GM21737 (cell line): ENCODE measurements around the gene UBB.

Experiments used
- ATAC-seq: cut with Tn5 transposase; IDR thresholded peaks from one replicate; pipeline ENCODE4 v1.9.1; 2021; ENCODE audit warnings: mild to moderate bottlenecking, moderate library complexity; ENCODE audit not compliant: unreplicated experiment

Gene UBB

DNA sequence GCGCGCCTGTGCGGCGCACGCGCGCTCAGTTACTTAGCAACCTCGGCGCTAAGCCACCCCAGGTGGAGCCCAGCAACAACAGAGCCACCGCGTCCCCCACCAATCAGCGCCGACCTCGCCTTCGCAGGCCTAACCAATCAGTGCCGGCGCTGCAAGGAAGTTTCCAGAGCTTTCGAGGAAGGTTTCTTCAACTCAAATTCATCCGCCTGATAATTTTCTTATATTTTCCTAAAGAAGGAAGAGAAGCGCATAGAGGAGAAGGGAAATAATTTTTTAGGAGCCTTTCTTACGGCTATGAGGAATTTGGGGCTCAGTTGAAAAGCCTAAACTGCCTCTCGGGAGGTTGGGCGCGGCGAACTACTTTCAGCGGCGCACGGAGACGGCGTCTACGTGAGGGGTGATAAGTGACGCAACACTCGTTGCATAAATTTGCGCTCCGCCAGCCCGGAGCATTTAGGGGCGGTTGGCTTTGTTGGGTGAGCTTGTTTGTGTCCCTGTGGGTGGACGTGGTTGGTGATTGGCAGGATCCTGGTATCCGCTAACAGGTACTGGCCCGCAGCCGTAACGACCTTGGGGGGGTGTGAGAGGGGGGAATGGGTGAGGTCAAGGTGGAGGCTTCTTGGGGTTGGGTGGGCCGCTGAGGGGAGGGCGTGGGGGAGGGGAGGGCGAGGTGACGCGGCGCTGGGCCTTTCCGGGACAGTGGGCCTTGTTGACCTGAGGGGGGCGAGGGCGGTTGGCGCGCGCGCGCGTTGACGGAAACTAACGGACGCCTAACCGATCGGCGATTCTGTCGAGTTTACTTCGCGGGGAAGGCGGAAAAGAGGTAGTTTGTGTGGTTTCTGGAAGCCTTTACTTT lies at the start of gene UBB:
UBB (plus strand) TSS at position 452 of the 856 bp plus-strand sequence. CDS start 817 bp downstream, outside the sequence.
- peak; percentile 89 for ATAC-seq

DNA sequence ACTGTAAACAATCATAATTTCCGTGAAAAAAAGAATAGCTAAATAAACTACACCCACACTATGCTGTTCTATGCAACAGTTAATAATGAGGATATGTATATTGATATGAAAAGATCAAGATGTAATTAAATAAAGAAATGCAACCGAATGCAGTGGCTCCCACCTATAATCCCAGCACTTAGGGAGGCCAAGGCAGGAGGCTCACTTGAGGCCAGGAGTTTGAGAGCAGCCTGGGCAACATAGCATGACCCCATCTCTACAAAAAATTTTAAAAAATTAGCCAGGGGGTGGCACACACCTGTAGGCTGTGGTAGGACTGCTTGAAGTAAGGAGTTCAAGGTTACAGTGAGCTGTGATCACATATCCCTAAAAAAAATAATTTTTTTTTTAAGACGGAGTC lies 42.5 kb upstream of the UBB start:
- no peak for ATAC-seq

DNA sequence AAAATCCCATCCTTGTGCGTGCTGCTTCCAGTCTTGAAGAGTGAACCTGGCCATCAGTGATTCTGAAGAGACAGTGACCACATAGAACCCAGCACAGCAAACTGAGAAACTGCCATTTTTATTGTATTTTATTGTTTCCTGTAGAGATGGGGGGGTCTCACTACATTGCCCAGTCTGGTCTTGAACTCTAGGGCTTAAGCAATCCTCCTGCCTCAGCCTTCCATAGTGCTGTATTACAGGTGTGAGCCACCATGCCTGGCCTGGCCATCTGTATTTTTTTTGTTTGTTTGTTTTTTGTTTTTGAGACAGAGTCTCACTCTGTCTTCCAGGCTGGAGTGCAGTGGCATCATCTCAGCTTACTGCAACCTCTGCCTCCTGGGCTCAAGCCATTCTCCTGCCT lies 41.5 kb upstream of the UBB start:
- no peak for ATAC-seq

DNA sequence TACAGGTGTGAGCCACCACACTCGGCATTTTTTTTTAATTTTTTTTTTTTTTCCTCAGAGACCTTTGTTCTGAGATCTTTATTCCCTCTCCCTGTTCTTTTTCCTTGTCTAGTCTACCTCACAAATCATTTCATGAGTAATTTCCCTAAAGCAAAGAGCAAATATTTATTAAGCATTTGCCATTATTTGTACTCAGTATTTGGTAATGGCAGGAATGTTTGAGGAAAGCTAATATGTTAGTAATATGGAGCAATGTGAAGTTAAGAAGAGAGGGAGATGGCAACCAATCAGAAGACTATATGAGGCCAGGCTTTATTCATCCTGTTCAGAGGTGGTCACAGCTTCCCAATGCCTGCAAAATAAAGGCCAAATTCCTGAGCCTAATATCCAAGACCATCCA lies 40.9 kb upstream of the UBB start:
- no peak for ATAC-seq

GRCh38 chr17:16342979-16343378 lies 37.9 kb upstream of the UBB start:
- no peak for ATAC-seq

- no peak for ATAC-seq
Measured at GRCh38 chr17:16343569-16343968, 37.3 kb upstream of the UBB start.

DNA sequence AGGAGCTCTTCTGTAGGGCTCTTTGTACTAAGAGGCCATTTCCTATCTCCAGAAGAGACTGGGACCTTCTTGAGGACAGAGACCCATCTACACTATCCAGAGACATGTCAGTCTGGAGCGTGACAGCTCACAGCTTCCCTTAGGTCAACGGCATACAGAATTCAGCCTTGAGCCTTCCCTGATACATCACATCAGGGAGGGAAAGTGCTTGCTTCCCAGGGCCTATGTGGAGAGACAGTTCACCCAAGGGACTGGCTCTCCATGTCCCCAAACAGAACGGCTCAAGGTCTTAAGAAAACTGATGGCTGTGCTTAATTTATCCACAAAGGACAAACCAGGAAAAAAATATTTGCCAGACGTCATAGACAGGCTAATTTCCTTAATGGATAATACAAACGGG lies 35.3 kb upstream of the UBB start:
- ATAC-seq = no peak

DNA sequence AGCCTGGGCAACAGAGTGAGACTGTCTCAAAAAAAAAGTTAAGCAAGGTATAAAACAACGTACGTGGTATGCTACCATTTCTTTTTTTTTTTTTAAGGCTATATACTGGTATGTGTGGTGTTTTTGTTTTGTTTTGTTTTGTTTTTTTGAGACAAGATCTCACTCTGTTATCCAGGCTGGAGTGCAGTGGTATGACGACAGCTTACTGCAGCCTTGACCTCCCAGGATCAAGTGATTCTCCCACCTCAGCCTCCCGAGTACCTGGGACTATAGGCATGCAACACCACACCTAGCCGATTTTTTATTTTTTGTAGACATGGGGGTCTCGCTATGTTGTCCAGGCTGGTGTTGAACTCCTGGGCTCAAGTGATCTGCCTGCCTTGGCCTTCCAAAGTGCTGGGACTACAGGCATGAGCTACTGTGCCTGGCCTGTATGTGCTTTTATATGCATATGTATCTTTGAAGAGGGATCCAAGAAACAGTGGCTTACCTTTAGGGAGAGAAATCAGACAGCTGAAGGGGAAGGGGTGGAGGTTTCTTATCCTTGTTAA lies 34.1 kb upstream of the UBB start:
- no peak for ATAC-seq

GRCh38 chr17:16348586-16348985 lies 32.3 kb upstream of the UBB start:
- ATAC-seq = no peak

- ATAC-seq = no peak
Measured at GRCh38 chr17:16349431-16349830, 31.5 kb upstream of the UBB start.

- ATAC-seq = no peak
Measured at GRCh38 chr17:16351831-16352230, 29.1 kb upstream of the UBB start.

- no peak for ATAC-seq
Measured at GRCh38 chr17:16352303-16352666, 28.6 kb upstream of the UBB start.

GRCh38 chr17:16352667-16353316 lies 28.1 kb upstream of the UBB start:
- peak; percentile 30 for ATAC-seq

DNA sequence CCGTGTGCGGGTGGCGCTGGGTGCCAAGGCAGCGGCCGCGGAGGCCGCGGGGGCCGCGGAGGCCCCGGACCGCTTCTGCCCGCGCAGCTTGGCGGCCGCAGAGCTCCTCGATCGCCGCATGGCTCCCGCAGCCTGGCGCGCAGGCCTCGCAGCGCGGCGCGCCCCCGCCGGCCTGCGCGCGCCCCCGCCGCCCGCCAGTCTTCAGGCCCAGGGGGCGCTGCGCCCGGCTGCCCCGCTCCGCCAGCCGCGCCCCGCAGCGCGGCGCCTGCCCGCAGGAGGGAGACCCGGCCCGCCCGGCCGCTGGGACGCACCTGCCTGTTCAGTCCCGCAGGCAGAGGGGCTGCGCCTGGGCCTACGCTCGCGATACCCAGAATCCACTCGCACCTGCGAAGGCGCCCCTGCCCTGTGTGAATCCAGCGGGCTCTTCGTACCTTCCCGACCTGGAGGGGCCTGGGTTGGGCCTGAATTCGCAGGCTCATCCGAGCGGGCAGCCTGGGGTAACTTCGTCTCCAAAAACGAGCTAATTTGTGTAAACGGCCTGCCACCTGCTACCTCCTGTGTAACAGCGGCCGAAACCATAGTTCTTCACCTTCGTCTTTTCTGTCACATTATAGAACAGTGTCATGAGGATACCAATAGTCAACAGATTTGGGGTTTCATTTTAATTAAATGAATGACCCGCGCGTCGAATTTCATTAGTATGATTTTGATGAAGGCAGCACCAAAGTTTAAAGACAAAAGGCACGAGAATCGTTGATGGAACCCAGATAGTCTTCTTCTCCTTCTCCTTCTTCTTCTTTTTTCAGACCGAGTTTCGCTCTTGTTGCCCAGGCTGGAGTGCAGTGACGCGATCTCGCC lies 27.3 kb upstream of the UBB start, which contains the start of gene CENPV:
CENPV (minus strand) TSS at position 153 of the 858 bp plus-strand sequence; CDS start at position 120, 33 bp downstream.
- ATAC-seq = peak; percentile 66

GRCh38 chr17:16354585-16354984 lies 26.3 kb upstream of the UBB start:
- ATAC-seq = no peak

DNA sequence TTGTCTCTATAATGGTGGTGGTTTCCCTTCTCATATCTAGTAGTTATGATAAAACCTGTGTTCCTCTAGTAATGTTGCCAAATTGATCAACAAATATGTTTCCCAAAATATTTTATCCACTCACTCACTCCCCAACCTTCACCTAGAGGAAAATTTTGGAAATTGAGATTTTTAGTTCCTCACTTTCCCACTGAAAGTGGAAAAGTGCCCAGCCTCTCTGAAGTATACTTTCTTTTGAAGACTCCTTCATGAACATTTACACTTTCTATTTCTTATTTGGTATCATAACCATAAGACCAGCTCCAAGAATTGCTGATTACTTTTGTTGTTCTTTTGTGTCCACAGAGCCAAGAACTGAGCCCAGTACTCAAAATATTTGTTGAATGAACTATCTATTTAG lies 22.5 kb upstream of the UBB start:
- ATAC-seq = no peak

GRCh38 chr17:16361874-16362273 lies 19.0 kb upstream of the UBB start:
- ATAC-seq = no peak

DNA sequence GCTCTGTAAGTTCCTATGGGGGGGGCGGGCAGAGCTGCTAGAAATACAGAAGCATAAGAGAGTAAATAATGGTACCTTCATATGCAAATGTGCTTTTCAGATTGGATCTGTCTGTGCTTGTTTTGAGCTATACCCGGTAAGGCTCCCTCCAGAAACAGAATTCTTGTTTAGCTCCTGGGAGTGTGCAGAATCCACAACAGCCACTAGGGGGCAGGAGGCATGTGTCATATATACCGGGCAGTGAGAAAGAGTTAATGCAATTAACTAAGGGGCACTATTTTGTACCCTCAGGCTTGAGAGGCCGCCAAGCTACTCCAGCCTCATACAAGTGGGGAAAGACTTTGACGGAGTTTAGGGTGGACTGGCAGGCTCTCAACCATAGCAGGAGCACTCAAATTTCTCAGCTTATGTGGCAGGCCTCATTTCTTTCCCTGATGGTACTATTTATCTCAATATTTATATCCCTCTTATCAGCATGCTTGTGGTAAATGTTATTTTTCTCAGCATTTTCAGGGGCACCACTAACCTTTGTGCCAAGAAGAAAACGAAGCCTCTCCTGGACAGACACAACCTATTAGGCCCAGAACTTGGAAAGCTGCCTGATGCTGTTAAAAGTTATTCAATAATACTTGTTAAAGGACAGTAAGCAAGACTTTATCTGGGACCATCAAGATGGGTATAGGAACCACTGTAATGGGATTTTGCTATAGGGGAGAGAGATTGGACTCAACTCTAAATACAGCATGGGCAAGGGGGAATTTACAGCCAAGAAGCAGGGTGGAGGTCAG lies 16.9 kb upstream of the UBB start:
- ATAC-seq = peak; percentile 80

- no peak for ATAC-seq
Measured at GRCh38 chr17:16364625-16365024, 16.3 kb upstream of the UBB start.

DNA sequence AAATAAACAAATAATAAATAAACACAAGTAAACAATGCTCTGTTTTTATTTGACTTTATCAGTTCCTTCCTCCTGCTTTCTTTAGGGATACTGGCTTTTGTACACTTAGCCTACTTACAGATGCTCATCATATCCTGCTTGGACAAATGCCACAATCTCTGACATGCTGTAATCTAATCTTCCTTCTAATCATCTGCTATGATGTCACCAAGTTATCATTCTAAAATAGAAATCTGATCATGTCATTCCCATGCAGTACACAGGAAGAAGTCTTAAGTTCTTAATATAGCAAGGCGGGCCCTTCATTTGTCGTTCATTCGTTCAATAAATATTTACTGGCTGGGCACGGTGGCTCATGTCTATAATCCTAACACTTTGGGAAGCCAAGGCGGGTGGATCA lies 9.1 kb upstream of the UBB start:
- ATAC-seq = no peak
